GM12878 (cell line): Measurements from ENCODE around the gene BCAN. TPM values are rescaled to one million over a fixed set of nuclear protein-coding genes. Genes with fewer than 3 reads are reported as not detected.

Experiments
- ATAC-seq: fragments of 200-7000 bp; cut with Tn5 transposase; 3 replicates; pipeline ENCODE4 v1.9.1; 2020; ENCODE audit warnings: mild to moderate bottlenecking, moderate library complexity
- BruUV-seq: library from RNA; stranded (reverse); fragments of 400-500 nt; replicated peaks from 2 replicates; lab custom pipeline; 2021; lab: Mats Ljungman, UMichigan
- CTCF ChIA-PET: fragments of 300-600 bp; sonication (Branson Sonifier 250); formaldehyde crosslinking; extraction: SDS; loops from one replicate; lab custom pipeline; 2021; ENCODE audit warnings: inconsistent platforms; lab: Yijun Ruan, JAX
- POLR2A ChIA-PET: fragments of 350-600 bp; formaldehyde crosslinking; extraction: SDS; loops from one replicate; lab custom pipeline; 2021; ENCODE audit warnings: inconsistent platforms; lab: Charles Lee
- RAD21 ChIA-PET: fragments of 300-600 bp; sonication (Branson Sonifier 250); formaldehyde crosslinking; loops from one replicate; lab custom pipeline; 2023; ENCODE audit warnings: antibody characterized with exemption; ENCODE audit not compliant: unreplicated experiment; lab: Charles Lee
- SMC1A ChIA-PET: fragments of 300-600 bp; sonication (Branson Sonifier 250); formaldehyde crosslinking; loops from one replicate; lab custom pipeline; 2023; ENCODE audit not compliant: unreplicated experiment, uncharacterized antibody; lab: Charles Lee
- DNase-seq: peaks from one replicate; pipeline ENCODE4 v3.0.0-alpha.2; 2011; ENCODE audit warnings: low read depth, low spot score
- FAIRE-seq: peaks from 3 replicates; lab custom pipeline; 2011; peaks lifted over from hg19 to GRCh38; lab: Jason Lieb, UNC
- H2AFZ ChIP-seq: 2 replicates; pipeline ENCODE4 v1.6.0; 2011; ENCODE audit warnings: low read depth, low read length, control low read depth; ENCODE audit not compliant: control insufficient read depth
- H3K27ac ChIP-seq: 2 replicates; pipeline ENCODE4 v1.5.1; 2011; ENCODE audit warnings: control low read depth; ENCODE audit not compliant: control insufficient read depth, insufficient read depth
- H3K27me3 ChIP-seq, 2 experiments: replicated peaks in 1 of 2; 2 replicates each; pipeline versions ENCODE4 v1.6.0 to v1.6.1; 2011; ENCODE audit warnings: low read length in 1 of 2; ENCODE audit not compliant: control insufficient read depth in 2 of 2, insufficient read depth in 2 of 2
- H3K36me3 ChIP-seq, 2 experiments: 2 replicates each; pipeline ENCODE4 v1.5.1; 2011; ENCODE audit warnings: low read length in 1 of 2; ENCODE audit not compliant: control insufficient read depth in 2 of 2, insufficient read depth in 2 of 2
- H3K4me1 ChIP-seq: 2 replicates; pipeline ENCODE4 v1.6.1; 2011; ENCODE audit warnings: mild to moderate bottlenecking, low read length, moderate library complexity, mixed read lengths; ENCODE audit not compliant: control insufficient read depth, insufficient read depth
- H3K4me2 ChIP-seq: 2 replicates; pipeline ENCODE4 v1.6.0; 2011; ENCODE audit warnings: control low read depth; ENCODE audit not compliant: control insufficient read depth, insufficient read depth
- H3K4me3 ChIP-seq: fragments of 200-600 bp; sonication (generic); 2 replicates; pipeline ENCODE4 v1.5.1; 2016
- H3K79me2 ChIP-seq: 2 replicates; pipeline ENCODE4 v1.6.0; 2011; ENCODE audit warnings: low read length; ENCODE audit not compliant: control insufficient read depth, insufficient read depth
- H3K9ac ChIP-seq: 2 replicates; pipeline ENCODE4 v1.8.0; 2011; ENCODE audit warnings: low read length, control low read depth, mixed read lengths; ENCODE audit not compliant: control insufficient read depth, insufficient read depth
- H3K9me3 ChIP-seq: replicated peaks from 3 replicates; pipeline ENCODE4 v1.5.1; 2011; ENCODE audit warnings: mild to moderate bottlenecking, low read length; ENCODE audit not compliant: control insufficient read depth, insufficient read depth
- H4K20me1 ChIP-seq: 2 replicates; pipeline ENCODE4 v1.6.0; 2011; ENCODE audit not compliant: control insufficient read depth, insufficient read depth
- BCL11A ChIP-seq: IDR thresholded peaks from 2 replicates; pipeline ENCODE4 v1.6.1; 2011; ENCODE audit warnings: low read depth, low read length
- HDAC6 ChIP-seq: fragments of 200-600 bp; sonication (generic); IDR thresholded peaks from one replicate; pipeline ENCODE4 v1.8.0; 2017; ENCODE audit warnings: antibody characterized with exemption; ENCODE audit not compliant: unreplicated experiment
- JUNB ChIP-seq: IDR thresholded peaks from 2 replicates; pipeline ENCODE4 v1.6.1; 2016; ENCODE audit warnings: antibody characterized with exemption, mild to moderate bottlenecking
- MTA2 ChIP-seq: fragments of 450-650 bp; IDR thresholded peaks from 2 replicates; pipeline ENCODE4 v1.6.1; 2016; ENCODE audit warnings: low read depth, mild to moderate bottlenecking, moderate library complexity
- MTA3 ChIP-seq: IDR thresholded peaks from 2 replicates; pipeline ENCODE4 v1.6.1; 2012; ENCODE audit warnings: low read length, inconsistent platforms, borderline replicate concordance
- NFIC ChIP-seq: IDR thresholded peaks from 2 replicates; pipeline ENCODE4 v1.6.1; 2012; ENCODE audit warnings: low read depth, mild to moderate bottlenecking, inconsistent platforms, low read length, moderate library complexity
- POLR2A ChIP-seq: IDR thresholded peaks from 2 replicates; pipeline ENCODE4 v1.6.1; 2011; ENCODE audit warnings: low read depth, mild to moderate bottlenecking, low read length
- RAD21 ChIP-seq: IDR thresholded peaks from 2 replicates; pipeline ENCODE4 v1.6.1; 2011; ENCODE audit warnings: mild to moderate bottlenecking, low read depth, low read length, moderate library complexity; ENCODE audit not compliant: insufficient read depth
- RELA ChIP-seq: fragments of 450-650 bp; IDR thresholded peaks from 2 replicates; pipeline ENCODE4 v1.8.0; 2014; ENCODE audit warnings: borderline replicate concordance; ENCODE audit not compliant: partially characterized antibody
- STAT3 ChIP-seq: IDR thresholded peaks from 2 replicates; pipeline ENCODE4 v1.6.1; 2011; ENCODE audit warnings: low read depth, low read length, improper control_type of control experiment
- TCF12 ChIP-seq: IDR thresholded peaks from 2 replicates; pipeline ENCODE4 v1.6.1; 2011; ENCODE audit warnings: low read depth, mild to moderate bottlenecking, low read length
- WRNIP1 ChIP-seq: IDR thresholded peaks from 2 replicates; pipeline ENCODE4 v1.6.1; 2011; ENCODE audit warnings: low read depth, low read length, improper control_type of control experiment, borderline replicate concordance
- ZNF207 ChIP-seq: fragments of 450-650 bp; IDR thresholded peaks from 2 replicates; pipeline ENCODE4 v1.6.1; 2014; ENCODE audit warnings: antibody characterized with exemption, mild to moderate bottlenecking, borderline replicate concordance
- WGBS: methylation state at CpG from one replicate; pipeline ENCODE4 v1.1.6; 2016; ENCODE audit warnings: low lambda C conversion rate; ENCODE audit not compliant: insufficient replicate concordance, insufficient coverage; ENCODE audit errors: missing lambda C conversion rate; 5-methylcytosine and 5-hydroxymethylcytosine counted together
- in situ Hi-C: fragments of 300-500 bp; cut with MboI; formaldehyde crosslinking; loops from 9 replicates; pipeline ENCODE4 v1.14.3; 2018; ENCODE audit warnings: mixed read lengths
- intact Hi-C: fragments of 100-400 bp; cut with micrococcal nuclease; formaldehyde crosslinking; loops from one replicate; pipeline ENCODE4 v1.14.2; 2022; ENCODE audit not compliant: unreplicated experiment
- polyA plus RNA-seq, 11 experiments: library from polyadenylated mRNA; depleted of rRNA in 4 of 11; unstranded in 6 of 11; stranded (reverse) in 5 of 11; fragments of >200 nt; fragmentation: Nextera tagmentation in 4 of 11; fragmentation: Illumina TruSeq in 1 of 11; extraction: Ambion mirVana in 4 of 11; extraction: Trizol in 1 of 11; gene quantifications; 1 replicate in 1 of 11; 2 replicates in 10 of 11; pipeline versions ENCODE4 v1.2.1 to v1.2.3, GENCODE V29; 2011 to 2016; ENCODE audit warnings: inconsistent platforms in 2 of 11, missing spikeins in 2 of 11, low read depth in 1 of 11
- total RNA-seq, 4 experiments: library from RNA; depleted of rRNA in 3 of 4; stranded (reverse); fragments of >200 nt in 3 of 4; fragmentation: Illumina TruSeq in 1 of 4; extraction: Trizol in 1 of 4; gene quantifications; 2 replicates each; pipeline versions ENCODE4 v1.2.1 to v1.2.3, GENCODE V29; 2013 to 2021
- TF ChIP-seq, protein P1 (sequence below): IDR thresholded peaks from 2 replicates; pipeline ENCODE4 v1.6.1; 2012; ENCODE audit warnings: mild to moderate bottlenecking, low read depth, low read length
- TF ChIP-seq, protein P2 (sequence below): fragments of 450-650 bp; IDR thresholded peaks from 2 replicates; pipeline ENCODE4 v1.6.1; 2016; ENCODE audit warnings: mild to moderate bottlenecking
- TF ChIP-seq, protein P3 (sequence below): fragments of 450-650 bp; IDR thresholded peaks from 2 replicates; pipeline ENCODE4 v1.6.1; 2018; ENCODE audit warnings: borderline replicate concordance, mild to moderate bottlenecking; ENCODE audit not compliant: partially characterized antibody
- TF ChIP-seq, protein P4 (sequence below): fragments of 450-650 bp; IDR thresholded peaks from 2 replicates; pipeline ENCODE4 v1.6.1; 2017; ENCODE audit warnings: borderline replicate concordance

BCAN gene
- total and polyA plus RNA-seq, 10 of the 15 experiments (the other 5 are each of a cell fraction or from before 2014, with no cell fraction given): 0.05 to 1.3 (median 0.18) TPM; not detected in 1

DNA sequence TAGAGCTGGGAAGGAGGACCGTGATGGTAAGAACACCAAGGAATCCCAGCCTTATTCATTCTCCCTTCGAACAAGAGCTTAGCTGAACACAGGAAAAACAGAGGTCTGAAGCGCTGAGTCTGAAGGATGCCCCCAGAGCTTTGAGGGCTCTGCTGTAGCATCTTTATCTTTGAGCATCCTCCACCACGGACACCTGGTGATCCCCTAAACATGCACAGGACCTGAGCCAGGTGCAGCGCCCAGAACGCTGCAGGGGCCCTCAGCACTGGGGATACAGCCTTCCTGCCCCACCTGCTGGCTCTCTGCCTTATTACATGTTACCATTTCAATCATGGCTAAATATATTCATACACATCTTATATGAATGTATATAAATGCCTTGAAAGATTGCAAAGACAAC is 32.9 kb upstream of the BCAN start:
- BruUV-seq: no TSS peak
- FAIRE-seq (peak; percentile 54), ATAC-seq (peak; percentile 94), DNase-seq (no peak)
- Histone ChIP-seq H3K4me3 (no peak overlapping the region), H3K36me3 (no peaks in the 10 kb centered on the region), H3K9me3 (no peaks in the 10 kb centered on the region), H3K9ac (no peak overlapping the region), H3K4me2 (no peak overlapping the region), H2AFZ (no peak overlapping the region), H3K4me1 (0 out of 2 replicates have a peak, but pooled peaks cover 4% of the 10 kb centered on the region), H3K79me2 (no peaks in the 10 kb centered on the region), H4K20me1 (no peaks in the 10 kb centered on the region), H3K27ac (no peak overlapping the region), H3K27me3 (peaks cover 0 to 3% of the 10 kb centered on the region in 2 experiments; a peak in 2 of 4 replicates)
- in situ Hi-C loops: loop anchor here (5.0 to 10.0 kb wide), 2 partner anchors 154 to 222 kb away; no protein-coding TSS in a partner anchor
- POLR2A ChIA-PET: no interaction called here
- SMC1A ChIA-PET: interaction anchor here (1.0 to 2.1 kb wide), 11 partner anchors 16 to 223 kb away, joined by 3 to 23 read pairs (median 8); partner anchors contain the start of gene NAXE
- RAD21 ChIA-PET: interaction anchor here (0.6 to 2.1 kb wide), 19 partner anchors 9 to 223 kb away, joined by 3 to 11 read pairs (median 4); partner anchors contain the start of genes MEF2D and NAXE
- CTCF ChIA-PET: interaction anchor here (0.6 to 2.1 kb wide), 34 partner anchors 8 to 250 kb away, joined by 3 to 40 read pairs (median 5); partner anchors contain the start of genes HAPLN2, NAXE and TTC24
- WGBS: 25% methylated on average over 6 of the region's 6 CpGs
- intact Hi-C loops: loop anchor here (1.0 to 10.0 kb wide), 4 partner anchors 25 to 224 kb away; no protein-coding TSS in a partner anchor
- TF ChIP-seq, protein P1, sequence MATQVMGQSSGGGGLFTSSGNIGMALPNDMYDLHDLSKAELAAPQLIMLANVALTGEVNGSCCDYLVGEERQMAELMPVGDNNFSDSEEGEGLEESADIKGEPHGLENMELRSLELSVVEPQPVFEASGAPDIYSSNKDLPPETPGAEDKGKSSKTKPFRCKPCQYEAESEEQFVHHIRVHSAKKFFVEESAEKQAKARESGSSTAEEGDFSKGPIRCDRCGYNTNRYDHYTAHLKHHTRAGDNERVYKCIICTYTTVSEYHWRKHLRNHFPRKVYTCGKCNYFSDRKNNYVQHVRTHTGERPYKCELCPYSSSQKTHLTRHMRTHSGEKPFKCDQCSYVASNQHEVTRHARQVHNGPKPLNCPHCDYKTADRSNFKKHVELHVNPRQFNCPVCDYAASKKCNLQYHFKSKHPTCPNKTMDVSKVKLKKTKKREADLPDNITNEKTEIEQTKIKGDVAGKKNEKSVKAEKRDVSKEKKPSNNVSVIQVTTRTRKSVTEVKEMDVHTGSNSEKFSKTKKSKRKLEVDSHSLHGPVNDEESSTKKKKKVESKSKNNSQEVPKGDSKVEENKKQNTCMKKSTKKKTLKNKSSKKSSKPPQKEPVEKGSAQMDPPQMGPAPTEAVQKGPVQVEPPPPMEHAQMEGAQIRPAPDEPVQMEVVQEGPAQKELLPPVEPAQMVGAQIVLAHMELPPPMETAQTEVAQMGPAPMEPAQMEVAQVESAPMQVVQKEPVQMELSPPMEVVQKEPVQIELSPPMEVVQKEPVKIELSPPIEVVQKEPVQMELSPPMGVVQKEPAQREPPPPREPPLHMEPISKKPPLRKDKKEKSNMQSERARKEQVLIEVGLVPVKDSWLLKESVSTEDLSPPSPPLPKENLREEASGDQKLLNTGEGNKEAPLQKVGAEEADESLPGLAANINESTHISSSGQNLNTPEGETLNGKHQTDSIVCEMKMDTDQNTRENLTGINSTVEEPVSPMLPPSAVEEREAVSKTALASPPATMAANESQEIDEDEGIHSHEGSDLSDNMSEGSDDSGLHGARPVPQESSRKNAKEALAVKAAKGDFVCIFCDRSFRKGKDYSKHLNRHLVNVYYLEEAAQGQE: no peak
- TF ChIP-seq MTA2 (no peak), ZNF207 (no peak), POLR2A (no peak), WRNIP1 (no peak), HDAC6 (no peak), RAD21 (peak; percentile 77), BCL11A (no peak), STAT3 (no peak), TCF12 (0 out of 2 replicates have a peak, but pooled peaks have one; percentile 35), MTA3 (no peak), RELA (no peak), NFIC (no peak), JUNB (no peak)
- TF ChIP-seq, protein P2, sequence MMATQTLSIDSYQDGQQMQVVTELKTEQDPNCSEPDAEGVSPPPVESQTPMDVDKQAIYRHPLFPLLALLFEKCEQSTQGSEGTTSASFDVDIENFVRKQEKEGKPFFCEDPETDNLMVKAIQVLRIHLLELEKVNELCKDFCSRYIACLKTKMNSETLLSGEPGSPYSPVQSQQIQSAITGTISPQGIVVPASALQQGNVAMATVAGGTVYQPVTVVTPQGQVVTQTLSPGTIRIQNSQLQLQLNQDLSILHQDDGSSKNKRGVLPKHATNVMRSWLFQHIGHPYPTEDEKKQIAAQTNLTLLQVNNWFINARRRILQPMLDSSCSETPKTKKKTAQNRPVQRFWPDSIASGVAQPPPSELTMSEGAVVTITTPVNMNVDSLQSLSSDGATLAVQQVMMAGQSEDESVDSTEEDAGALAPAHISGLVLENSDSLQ: no peak
- TF ChIP-seq, protein P3, sequence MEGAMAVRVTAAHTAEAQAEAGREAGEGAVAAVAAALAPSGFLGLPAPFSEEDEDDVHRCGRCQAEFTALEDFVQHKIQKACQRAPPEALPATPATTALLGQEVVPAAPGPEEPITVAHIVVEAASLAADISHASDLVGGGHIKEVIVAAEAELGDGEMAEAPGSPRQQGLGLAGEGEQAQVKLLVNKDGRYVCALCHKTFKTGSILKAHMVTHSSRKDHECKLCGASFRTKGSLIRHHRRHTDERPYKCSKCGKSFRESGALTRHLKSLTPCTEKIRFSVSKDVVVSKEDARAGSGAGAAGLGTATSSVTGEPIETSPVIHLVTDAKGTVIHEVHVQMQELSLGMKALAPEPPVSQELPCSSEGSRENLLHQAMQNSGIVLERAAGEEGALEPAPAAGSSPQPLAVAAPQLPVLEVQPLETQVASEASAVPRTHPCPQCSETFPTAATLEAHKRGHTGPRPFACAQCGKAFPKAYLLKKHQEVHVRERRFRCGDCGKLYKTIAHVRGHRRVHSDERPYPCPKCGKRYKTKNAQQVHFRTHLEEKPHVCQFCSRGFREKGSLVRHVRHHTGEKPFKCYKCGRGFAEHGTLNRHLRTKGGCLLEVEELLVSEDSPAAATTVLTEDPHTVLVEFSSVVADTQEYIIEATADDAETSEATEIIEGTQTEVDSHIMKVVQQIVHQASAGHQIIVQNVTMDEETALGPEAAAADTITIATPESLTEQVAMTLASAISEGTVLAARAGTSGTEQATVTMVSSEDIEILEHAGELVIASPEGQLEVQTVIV: no peak
- TF ChIP-seq, protein P4, sequence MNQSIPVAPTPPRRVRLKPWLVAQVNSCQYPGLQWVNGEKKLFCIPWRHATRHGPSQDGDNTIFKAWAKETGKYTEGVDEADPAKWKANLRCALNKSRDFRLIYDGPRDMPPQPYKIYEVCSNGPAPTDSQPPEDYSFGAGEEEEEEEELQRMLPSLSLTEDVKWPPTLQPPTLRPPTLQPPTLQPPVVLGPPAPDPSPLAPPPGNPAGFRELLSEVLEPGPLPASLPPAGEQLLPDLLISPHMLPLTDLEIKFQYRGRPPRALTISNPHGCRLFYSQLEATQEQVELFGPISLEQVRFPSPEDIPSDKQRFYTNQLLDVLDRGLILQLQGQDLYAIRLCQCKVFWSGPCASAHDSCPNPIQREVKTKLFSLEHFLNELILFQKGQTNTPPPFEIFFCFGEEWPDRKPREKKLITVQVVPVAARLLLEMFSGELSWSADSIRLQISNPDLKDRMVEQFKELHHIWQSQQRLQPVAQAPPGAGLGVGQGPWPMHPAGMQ: no peak
